HEK293 (cell line): ENCODE results near the gene TTC23L.
A peak's percentile ranks its signal among the peaks of the same experiment; 100 is the strongest.

ENCODE experiments used
- CTCF ChIA-PET: fragments of 350-600 bp; formaldehyde crosslinking; extraction: SDS; loops from one replicate; lab custom pipeline; 2021; ENCODE audit warnings: antibody characterized with exemption; lab: Yijun Ruan, JAX
- POLR2A ChIA-PET: fragments of 300-600 bp; formaldehyde crosslinking; extraction: SDS; loops from one replicate; lab custom pipeline; 2020; ENCODE audit warnings: antibody characterized with exemption, inconsistent platforms; lab: Yijun Ruan, JAX
- H3K27ac ChIP-seq: fragments of 200-500 bp; sonication (Bioruptor generic); 2 replicates; pipeline ENCODE4 v1.5.1; 2014; ENCODE audit warnings: low read depth, low read length, control low read depth, inconsistent platforms; ENCODE audit errors: extremely low read depth
- H3K36me3 ChIP-seq, 2 experiments: fragments of 200-500 bp in 1 of 2; sonication (Bioruptor generic) in 1 of 2; 1 replicate in 1 of 2; 2 replicates in 1 of 2; pipeline ENCODE4 v1.5.1; 2014 to 2017; ENCODE audit warnings: inconsistent platforms in 2 of 2, low read length in 2 of 2; ENCODE audit not compliant: control insufficient read depth in 2 of 2, insufficient read depth in 1 of 2
- H3K4me1 ChIP-seq: fragments of 200-500 bp; sonication (Bioruptor generic); 2 replicates; pipeline ENCODE4 v1.5.1; 2014; ENCODE audit warnings: mild to moderate bottlenecking, low read length, inconsistent platforms; ENCODE audit not compliant: control insufficient read depth, insufficient read depth
- H3K4me3 ChIP-seq: 2 replicates; pipeline ENCODE4 v1.5.1; 2011; ENCODE audit warnings: low read depth, mild to moderate bottlenecking, control low read depth, low read length, moderate library complexity
- H3K9me3 ChIP-seq: fragments of 200-500 bp; sonication (Bioruptor generic); 2 replicates; pipeline ENCODE4 v1.5.1; 2014; ENCODE audit warnings: low read depth, low read length, inconsistent platforms; ENCODE audit not compliant: control insufficient read depth, insufficient read depth
- IKZF3 ChIP-seq: fragments of 450-650 bp; IDR thresholded peaks from 2 replicates; pipeline ENCODE4 v1.5.0; 2018; ENCODE audit warnings: missing biosample characterization, mild to moderate bottlenecking, missing genetic modification characterization, moderate library complexity
- KLF16 ChIP-seq: fragments of 450-650 bp; formaldehyde crosslinking; IDR thresholded peaks from 2 replicates; pipeline ENCODE4 v1.5.1; 2017; ENCODE audit warnings: missing biosample characterization, missing genetic modification characterization
- MZF1 ChIP-seq: fragments of 450-650 bp; formaldehyde crosslinking; IDR thresholded peaks from 2 replicates; pipeline ENCODE4 v1.5.1; 2017; ENCODE audit warnings: missing biosample characterization, missing genetic modification characterization, borderline replicate concordance
- RBAK ChIP-seq: fragments of 450-650 bp; formaldehyde crosslinking; IDR thresholded peaks from 2 replicates; pipeline ENCODE4 v1.5.1; 2016; ENCODE audit warnings: missing biosample characterization, missing genetic modification characterization
- ZBTB8A ChIP-seq: fragments of 450-650 bp; formaldehyde crosslinking; IDR thresholded peaks from 2 replicates; pipeline ENCODE4 v1.5.1; 2016; ENCODE audit warnings: missing biosample characterization, missing genetic modification characterization
- ZNF10 ChIP-seq: fragments of 450-650 bp; formaldehyde crosslinking; IDR thresholded peaks from 2 replicates; pipeline ENCODE4 v1.5.1; 2017; ENCODE audit warnings: missing biosample characterization, missing genetic modification characterization
- ZNF146 ChIP-seq: fragments of 450-650 bp; formaldehyde crosslinking; IDR thresholded peaks from 2 replicates; pipeline ENCODE4 v1.5.1; 2016; ENCODE audit warnings: missing biosample characterization, missing genetic modification characterization
- ZNF157 ChIP-seq: fragments of 450-650 bp; formaldehyde crosslinking; IDR thresholded peaks from 2 replicates; pipeline ENCODE4 v1.5.1; 2016; ENCODE audit warnings: missing biosample characterization, missing genetic modification characterization
- ZNF169 ChIP-seq: fragments of 450-650 bp; formaldehyde crosslinking; IDR thresholded peaks from 2 replicates; pipeline ENCODE4 v1.5.1; 2016; ENCODE audit warnings: missing biosample characterization, missing genetic modification characterization
- ZNF202 ChIP-seq: fragments of 450-650 bp; formaldehyde crosslinking; IDR thresholded peaks from 2 replicates; pipeline ENCODE4 v1.5.1; 2016; ENCODE audit warnings: missing biosample characterization, missing genetic modification characterization, borderline replicate concordance
- ZNF23 ChIP-seq: fragments of 450-650 bp; formaldehyde crosslinking; IDR thresholded peaks from 2 replicates; pipeline ENCODE4 v1.5.1; 2016; ENCODE audit warnings: missing biosample characterization, missing genetic modification characterization, borderline replicate concordance
- ZNF341 ChIP-seq: fragments of 450-650 bp; formaldehyde crosslinking; IDR thresholded peaks from 2 replicates; pipeline ENCODE4; 2016; ENCODE audit warnings: low read depth, missing biosample characterization, missing genetic modification characterization
- ZNF510 ChIP-seq: fragments of 450-650 bp; formaldehyde crosslinking; IDR thresholded peaks from 2 replicates; pipeline ENCODE4 v1.5.1; 2018; ENCODE audit warnings: mild to moderate bottlenecking, missing genetic modification characterization, missing biosample characterization; ENCODE audit not compliant: insufficient replicate concordance
- ZNF530 ChIP-seq: fragments of 450-650 bp; formaldehyde crosslinking; IDR thresholded peaks from 2 replicates; pipeline ENCODE4 v1.5.1; 2016; ENCODE audit warnings: low read depth, missing biosample characterization, missing genetic modification characterization
- ZNF561 ChIP-seq: fragments of 450-650 bp; IDR thresholded peaks from 2 replicates; pipeline ENCODE4 v1.5.1; 2018; ENCODE audit warnings: missing biosample characterization, missing genetic modification characterization, borderline replicate concordance
- ZNF701 ChIP-seq: fragments of 450-650 bp; formaldehyde crosslinking; IDR thresholded peaks from 2 replicates; pipeline ENCODE4 v1.5.1; 2016; ENCODE audit warnings: missing biosample characterization, missing genetic modification characterization
- ZNF76 ChIP-seq: fragments of 450-650 bp; formaldehyde crosslinking; IDR thresholded peaks from 2 replicates; pipeline ENCODE4; 2016; ENCODE audit warnings: low read depth, missing biosample characterization, missing genetic modification characterization, borderline replicate concordance
- TF ChIP-seq, protein P1 (sequence below): fragments of 450-650 bp; formaldehyde crosslinking; conservative IDR thresholded peaks from 2 replicates; pipeline ENCODE4 v1.5.1; 2016; ENCODE audit warnings: low read depth, missing biosample characterization, missing genetic modification characterization
- TF ChIP-seq, protein P2 (sequence below): fragments of 450-650 bp; formaldehyde crosslinking; IDR thresholded peaks from 2 replicates; pipeline ENCODE4 v1.5.1; 2016; ENCODE audit warnings: missing biosample characterization, missing genetic modification characterization
- TF ChIP-seq, protein P3 (sequence below): fragments of 450-650 bp; formaldehyde crosslinking; IDR thresholded peaks from 2 replicates; pipeline ENCODE4 v1.5.1; 2016; ENCODE audit warnings: missing biosample characterization, missing genetic modification characterization
- TF ChIP-seq, protein P4 (sequence below): fragments of 450-650 bp; formaldehyde crosslinking; IDR thresholded peaks from 2 replicates; pipeline ENCODE4 v1.5.1; 2016; ENCODE audit warnings: missing biosample characterization, missing genetic modification characterization
- TF ChIP-seq, protein P5 (sequence below): fragments of 450-650 bp; formaldehyde crosslinking; IDR thresholded peaks from 2 replicates; pipeline ENCODE4 v1.5.1; 2016; ENCODE audit warnings: missing biosample characterization, missing genetic modification characterization
- TF ChIP-seq, protein P6 (sequence below): fragments of 450-650 bp; formaldehyde crosslinking; IDR thresholded peaks from 2 replicates; pipeline ENCODE4 v1.5.1; 2016; ENCODE audit warnings: missing biosample characterization, missing genetic modification characterization

The TTC23L gene

DNA sequence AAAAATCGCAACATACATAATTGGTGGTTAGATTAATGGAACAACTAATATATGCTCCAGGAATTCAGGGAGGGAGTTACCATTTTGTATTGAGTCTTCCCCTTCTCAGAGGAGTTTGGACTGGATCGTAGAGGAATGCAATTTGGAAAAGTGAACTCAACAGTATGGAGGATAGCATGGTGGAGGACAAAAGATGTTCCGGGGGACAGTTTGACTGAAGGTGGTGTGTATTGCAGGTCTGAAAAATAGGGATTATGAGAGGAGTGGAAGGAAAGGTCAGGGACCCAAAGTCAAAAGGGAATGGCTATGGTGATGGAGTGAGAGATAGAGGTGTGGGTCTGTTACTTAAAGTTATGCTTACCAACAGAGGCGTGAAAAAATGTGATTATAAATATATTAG lies 91.9 kb downstream of the TTC23L start (continued):
- TF ChIP-seq, protein P1, sequence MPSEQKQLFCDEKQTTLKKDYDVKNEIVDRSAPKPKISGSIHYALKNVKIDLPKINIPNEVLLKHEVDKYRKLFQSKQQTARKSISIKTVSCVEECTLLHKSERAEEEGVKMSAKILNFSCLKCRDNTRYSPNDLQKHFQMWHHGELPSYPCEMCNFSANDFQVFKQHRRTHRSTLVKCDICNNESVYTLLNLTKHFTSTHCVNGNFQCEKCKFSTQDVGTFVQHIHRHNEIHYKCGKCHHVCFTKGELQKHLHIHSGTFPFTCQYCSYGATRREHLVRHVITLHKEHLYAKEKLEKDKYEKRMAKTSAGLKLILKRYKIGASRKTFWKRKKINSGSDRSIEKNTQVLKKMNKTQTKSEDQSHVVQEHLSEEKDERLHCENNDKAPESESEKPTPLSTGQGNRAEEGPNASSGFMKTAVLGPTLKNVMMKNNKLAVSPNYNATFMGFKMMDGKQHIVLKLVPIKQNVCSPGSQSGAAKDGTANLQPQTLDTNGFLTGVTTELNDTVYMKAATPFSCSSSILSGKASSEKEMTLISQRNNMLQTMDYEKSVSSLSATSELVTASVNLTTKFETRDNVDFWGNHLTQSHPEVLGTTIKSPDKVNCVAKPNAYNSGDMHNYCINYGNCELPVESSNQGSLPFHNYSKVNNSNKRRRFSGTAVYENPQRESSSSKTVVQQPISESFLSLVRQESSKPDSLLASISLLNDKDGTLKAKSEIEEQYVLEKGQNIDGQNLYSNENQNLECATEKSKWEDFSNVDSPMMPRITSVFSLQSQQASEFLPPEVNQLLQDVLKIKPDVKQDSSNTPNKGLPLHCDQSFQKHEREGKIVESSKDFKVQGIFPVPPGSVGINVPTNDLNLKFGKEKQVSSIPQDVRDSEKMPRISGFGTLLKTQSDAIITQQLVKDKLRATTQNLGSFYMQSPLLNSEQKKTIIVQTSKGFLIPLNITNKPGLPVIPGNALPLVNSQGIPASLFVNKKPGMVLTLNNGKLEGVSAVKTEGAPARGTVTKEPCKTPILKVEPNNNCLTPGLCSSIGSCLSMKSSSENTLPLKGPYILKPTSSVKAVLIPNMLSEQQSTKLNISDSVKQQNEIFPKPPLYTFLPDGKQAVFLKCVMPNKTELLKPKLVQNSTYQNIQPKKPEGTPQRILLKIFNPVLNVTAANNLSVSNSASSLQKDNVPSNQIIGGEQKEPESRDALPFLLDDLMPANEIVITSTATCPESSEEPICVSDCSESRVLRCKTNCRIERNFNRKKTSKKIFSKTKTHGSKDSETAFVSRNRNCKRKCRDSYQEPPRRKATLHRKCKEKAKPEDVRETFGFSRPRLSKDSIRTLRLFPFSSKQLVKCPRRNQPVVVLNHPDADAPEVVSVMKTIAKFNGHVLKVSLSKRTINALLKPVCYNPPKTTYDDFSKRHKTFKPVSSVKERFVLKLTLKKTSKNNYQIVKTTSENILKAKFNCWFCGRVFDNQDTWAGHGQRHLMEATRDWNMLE (tag by site-specific recombination), result no peak
- TF ChIP-seq ZNF701 (tag by site-specific recombination), result no peak
- no peak for TF ChIP-seq IKZF3
- TF ChIP-seq ZNF10 (tag by site-specific recombination), result no peak
- no peak for TF ChIP-seq RBAK (tag by site-specific recombination)
- TF ChIP-seq, protein P2, sequence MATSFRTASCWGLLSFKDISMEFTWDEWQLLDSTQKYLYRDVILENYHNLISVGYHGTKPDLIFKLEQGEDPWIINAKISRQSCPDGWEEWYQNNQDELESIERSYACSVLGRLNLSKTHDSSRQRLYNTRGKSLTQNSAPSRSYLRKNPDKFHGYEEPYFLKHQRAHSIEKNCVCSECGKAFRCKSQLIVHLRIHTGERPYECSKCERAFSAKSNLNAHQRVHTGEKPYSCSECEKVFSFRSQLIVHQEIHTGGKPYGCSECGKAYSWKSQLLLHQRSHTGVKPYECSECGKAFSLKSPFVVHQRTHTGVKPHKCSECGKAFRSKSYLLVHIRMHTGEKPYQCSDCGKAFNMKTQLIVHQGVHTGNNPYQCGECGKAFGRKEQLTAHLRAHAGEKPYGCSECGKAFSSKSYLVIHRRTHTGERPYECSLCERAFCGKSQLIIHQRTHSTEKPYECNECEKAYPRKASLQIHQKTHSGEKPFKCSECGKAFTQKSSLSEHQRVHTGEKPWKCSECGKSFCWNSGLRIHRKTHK (tag by site-specific recombination), result no peak
- TF ChIP-seq MZF1 (tag by site-specific recombination), result no peak
- no peak for TF ChIP-seq ZNF202 (tag by site-specific recombination)
- no peak for TF ChIP-seq ZNF169 (tag by site-specific recombination)
- no peak for TF ChIP-seq ZNF146
- 0 out of 2 replicates have a peak, but pooled peaks have one; percentile 11 for TF ChIP-seq ZNF530
- TF ChIP-seq, protein P3, sequence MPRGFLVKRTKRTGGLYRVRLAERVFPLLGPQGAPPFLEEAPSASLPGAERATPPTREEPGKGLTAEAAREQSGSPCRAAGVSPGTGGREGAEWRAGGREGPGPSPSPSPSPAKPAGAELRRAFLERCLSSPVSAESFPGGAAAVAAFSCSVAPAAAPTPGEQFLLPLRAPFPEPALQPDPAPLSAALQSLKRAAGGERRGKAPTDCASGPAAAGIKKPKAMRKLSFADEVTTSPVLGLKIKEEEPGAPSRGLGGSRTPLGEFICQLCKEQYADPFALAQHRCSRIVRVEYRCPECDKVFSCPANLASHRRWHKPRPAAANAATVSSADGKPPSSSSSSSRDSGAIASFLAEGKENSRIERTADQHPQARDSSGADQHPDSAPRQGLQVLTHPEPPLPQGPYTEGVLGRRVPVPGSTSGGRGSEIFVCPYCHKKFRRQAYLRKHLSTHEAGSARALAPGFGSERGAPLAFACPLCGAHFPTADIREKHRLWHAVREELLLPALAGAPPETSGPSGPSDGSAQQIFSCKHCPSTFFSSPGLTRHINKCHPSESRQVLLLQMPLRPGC (tag by site-specific recombination), result no peak
- TF ChIP-seq, protein P4, sequence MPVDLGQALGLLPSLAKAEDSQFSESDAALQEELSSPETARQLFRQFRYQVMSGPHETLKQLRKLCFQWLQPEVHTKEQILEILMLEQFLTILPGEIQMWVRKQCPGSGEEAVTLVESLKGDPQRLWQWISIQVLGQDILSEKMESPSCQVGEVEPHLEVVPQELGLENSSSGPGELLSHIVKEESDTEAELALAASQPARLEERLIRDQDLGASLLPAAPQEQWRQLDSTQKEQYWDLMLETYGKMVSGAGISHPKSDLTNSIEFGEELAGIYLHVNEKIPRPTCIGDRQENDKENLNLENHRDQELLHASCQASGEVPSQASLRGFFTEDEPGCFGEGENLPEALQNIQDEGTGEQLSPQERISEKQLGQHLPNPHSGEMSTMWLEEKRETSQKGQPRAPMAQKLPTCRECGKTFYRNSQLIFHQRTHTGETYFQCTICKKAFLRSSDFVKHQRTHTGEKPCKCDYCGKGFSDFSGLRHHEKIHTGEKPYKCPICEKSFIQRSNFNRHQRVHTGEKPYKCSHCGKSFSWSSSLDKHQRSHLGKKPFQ, result no peak

DNA sequence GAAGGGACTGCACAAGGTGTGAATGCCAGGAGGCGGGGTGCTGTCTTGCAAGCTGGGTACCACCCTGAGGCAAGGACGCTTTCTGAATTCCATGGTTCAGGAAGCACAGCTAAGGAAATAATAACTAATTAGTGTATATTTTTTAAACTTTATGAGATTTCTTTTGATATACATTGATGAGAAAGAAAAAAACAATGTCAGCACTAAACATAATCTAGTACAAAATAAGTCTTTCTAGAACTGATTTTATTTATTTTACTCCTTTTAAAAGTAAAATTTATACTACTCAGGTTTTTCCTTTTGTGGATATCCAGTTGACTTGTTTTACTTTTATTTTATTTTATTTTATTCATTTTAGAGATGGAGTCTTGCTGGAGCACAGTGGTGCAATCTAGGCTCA lies 94.0 kb downstream of the TTC23L start:
- H3K36me3 ChIP-seq, result peaks cover 34 to 49% of the 10 kb centered on the region in 2 experiments
- H3K27ac ChIP-seq, result no peak overlapping the region
- ChIA-PET POLR2A (interaction anchor here (0.7 to 2.4 kb wide), 2 partner anchors 10 to 18 kb away, joined by 3 to 11 read pairs; partner anchors contain the start of genes BRIX1 and RAD1), CTCF (no interaction called here)
- H3K9me3 ChIP-seq, result no peaks in the 10 kb centered on the region
- no peak overlapping the region for H3K4me3 ChIP-seq
- peaks cover 12% of the 10 kb centered on the region; the same call in 1 of the 2 replicates for H3K4me1 ChIP-seq
- TF ChIP-seq, protein P2 (tag by site-specific recombination), result no peak
- TF ChIP-seq, protein P5, sequence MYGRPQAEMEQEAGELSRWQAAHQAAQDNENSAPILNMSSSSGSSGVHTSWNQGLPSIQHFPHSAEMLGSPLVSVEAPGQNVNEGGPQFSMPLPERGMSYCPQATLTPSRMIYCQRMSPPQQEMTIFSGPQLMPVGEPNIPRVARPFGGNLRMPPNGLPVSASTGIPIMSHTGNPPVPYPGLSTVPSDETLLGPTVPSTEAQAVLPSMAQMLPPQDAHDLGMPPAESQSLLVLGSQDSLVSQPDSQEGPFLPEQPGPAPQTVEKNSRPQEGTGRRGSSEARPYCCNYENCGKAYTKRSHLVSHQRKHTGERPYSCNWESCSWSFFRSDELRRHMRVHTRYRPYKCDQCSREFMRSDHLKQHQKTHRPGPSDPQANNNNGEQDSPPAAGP, result no peak
- no peak for TF ChIP-seq ZNF510 (tag by site-specific recombination)
- no peak for TF ChIP-seq ZNF23 (tag by site-specific recombination)
- no peak for TF ChIP-seq ZNF341 (tag by site-specific recombination)
- TF ChIP-seq, protein P6, sequence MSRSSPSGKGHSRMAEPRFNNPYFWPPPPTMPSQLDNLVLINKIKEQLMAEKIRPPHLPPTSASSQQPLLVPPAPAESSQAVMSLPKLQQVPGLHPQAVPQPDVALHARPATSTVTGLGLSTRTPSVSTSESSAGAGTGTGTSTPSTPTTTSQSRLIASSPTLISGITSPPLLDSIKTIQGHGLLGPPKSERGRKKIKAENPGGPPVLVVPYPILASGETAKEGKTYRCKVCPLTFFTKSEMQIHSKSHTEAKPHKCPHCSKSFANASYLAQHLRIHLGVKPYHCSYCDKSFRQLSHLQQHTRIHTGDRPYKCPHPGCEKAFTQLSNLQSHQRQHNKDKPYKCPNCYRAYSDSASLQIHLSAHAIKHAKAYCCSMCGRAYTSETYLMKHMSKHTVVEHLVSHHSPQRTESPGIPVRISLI (tag by site-specific recombination), result no peak
- TF ChIP-seq ZNF561 (tag by site-specific recombination), result no peak
- TF ChIP-seq ZBTB8A, result no peak
- TF ChIP-seq ZNF10 (tag by site-specific recombination), result no peak
- no peak for TF ChIP-seq KLF16
- TF ChIP-seq ZNF157 (tag by site-specific recombination), result no peak
- TF ChIP-seq ZNF76 (tag by site-specific recombination), result no peak
